ENCODE results near the gene ZNF544.
"Not testable (repeated sequence)": the region's sequence is repeated elsewhere in the genome, so short reads cannot be mapped to it uniquely, and the experiment has no call there.

The ZNF544 gene

DNA sequence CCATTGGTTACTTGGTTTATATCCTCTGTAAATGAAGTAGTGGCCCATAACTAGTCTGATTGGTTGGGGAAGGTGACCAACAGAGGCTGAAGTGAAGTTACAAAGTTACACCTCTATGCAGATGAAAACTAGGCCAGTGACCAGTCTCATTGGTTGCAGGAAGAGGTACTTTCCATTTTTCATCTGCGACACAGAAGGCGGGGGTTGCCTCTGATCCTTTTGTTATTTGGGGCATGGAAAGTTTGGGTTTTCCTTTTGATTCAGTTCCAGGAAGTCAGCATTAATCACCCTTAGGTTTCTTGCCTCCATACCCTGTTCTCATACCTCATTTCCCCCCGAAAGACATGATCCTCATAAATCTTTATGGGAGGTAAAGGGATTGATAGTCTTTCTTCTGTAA, 20.2 kb downstream of the ZNF544 start:
- in situ Hi-C loops (cut with HindIII; ENCODE audit: low sequenced_read_pairs) = no loop called here
- TF ChIP-seq, protein P1, sequence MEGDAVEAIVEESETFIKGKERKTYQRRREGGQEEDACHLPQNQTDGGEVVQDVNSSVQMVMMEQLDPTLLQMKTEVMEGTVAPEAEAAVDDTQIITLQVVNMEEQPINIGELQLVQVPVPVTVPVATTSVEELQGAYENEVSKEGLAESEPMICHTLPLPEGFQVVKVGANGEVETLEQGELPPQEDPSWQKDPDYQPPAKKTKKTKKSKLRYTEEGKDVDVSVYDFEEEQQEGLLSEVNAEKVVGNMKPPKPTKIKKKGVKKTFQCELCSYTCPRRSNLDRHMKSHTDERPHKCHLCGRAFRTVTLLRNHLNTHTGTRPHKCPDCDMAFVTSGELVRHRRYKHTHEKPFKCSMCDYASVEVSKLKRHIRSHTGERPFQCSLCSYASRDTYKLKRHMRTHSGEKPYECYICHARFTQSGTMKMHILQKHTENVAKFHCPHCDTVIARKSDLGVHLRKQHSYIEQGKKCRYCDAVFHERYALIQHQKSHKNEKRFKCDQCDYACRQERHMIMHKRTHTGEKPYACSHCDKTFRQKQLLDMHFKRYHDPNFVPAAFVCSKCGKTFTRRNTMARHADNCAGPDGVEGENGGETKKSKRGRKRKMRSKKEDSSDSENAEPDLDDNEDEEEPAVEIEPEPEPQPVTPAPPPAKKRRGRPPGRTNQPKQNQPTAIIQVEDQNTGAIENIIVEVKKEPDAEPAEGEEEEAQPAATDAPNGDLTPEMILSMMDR (IDR thresholded peaks at IDR 0.05; ENCODE audit: low read depth, low read length) = no peak
- no peak for DNase-seq (ENCODE audit: low read depth, low spot score)
- no peak overlapping the region for H3K4me3 ChIP-seq (ENCODE audit: low read depth, low read length)

GRCh38 chr19:58252102-58252685, 23.5 kb downstream of the ZNF544 start:
- in situ Hi-C loops (cut with HindIII; ENCODE audit: low sequenced_read_pairs) = no loop called here
- TF ChIP-seq, protein P1 (IDR thresholded peaks at IDR 0.05; ENCODE audit: low read depth, low read length) = no peak
- H3K4me3 ChIP-seq (ENCODE audit: low read depth, low read length) = no peak overlapping the region
- DNase-seq (ENCODE audit: low read depth, low spot score) = peak; percentile 42

- DNase-seq (ENCODE audit: low read depth, low spot score); H3K4me3 ChIP-seq (ENCODE audit: low read depth, low read length); in situ Hi-C loops (cut with HindIII; ENCODE audit: low sequenced_read_pairs): not testable (repeated sequence)
Measured at GRCh38 chr19:58258259-58258658, 29.5 kb downstream of the ZNF544 start.

DNA sequence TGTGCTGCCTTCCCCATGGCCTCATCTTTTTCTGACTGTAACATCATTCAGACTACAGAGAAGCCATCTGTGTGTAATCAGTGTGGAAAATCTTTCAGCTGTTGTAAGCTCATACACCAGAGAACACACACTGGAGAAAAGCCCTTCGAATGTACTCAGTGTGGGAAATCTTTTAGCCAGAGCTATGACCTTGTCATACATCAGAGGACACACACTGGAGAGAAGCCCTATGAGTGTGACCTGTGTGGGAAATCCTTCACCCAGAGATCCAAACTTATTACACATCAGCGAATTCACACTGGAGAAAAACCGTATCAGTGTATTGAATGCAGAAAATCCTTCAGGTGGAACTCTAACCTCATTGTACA, 32.9 kb downstream of the ZNF544 start:
- no peak overlapping the region for H3K4me3 ChIP-seq (ENCODE audit: low read depth, low read length)
- TF ChIP-seq, protein P1 (IDR thresholded peaks at IDR 0.05; ENCODE audit: low read depth, low read length) = no peak
- peak; percentile 8 for DNase-seq (ENCODE audit: low read depth, low spot score)
- in situ Hi-C loops (cut with HindIII; ENCODE audit: low sequenced_read_pairs) = no loop called here

GRCh38 chr19:58261968-58262921, 33.5 kb downstream of the ZNF544 start:
- TF ChIP-seq, protein P1 (IDR thresholded peaks at IDR 0.05; ENCODE audit: low read depth, low read length) = no peak
- H3K4me3 ChIP-seq (ENCODE audit: low read depth, low read length) = no peak overlapping the region
- in situ Hi-C loops (cut with HindIII; ENCODE audit: low sequenced_read_pairs) = no loop called here
- DNase-seq (ENCODE audit: low read depth, low spot score) = peak; percentile 9

- H3K4me3 ChIP-seq (ENCODE audit: low read depth, low read length) = no peak overlapping the region
- TF ChIP-seq, protein P1 (IDR thresholded peaks at IDR 0.05; ENCODE audit: low read depth, low read length) = no peak
- in situ Hi-C loops (cut with HindIII; ENCODE audit: low sequenced_read_pairs) = no loop called here
- no peak for DNase-seq (ENCODE audit: low read depth, low spot score)
Measured at GRCh38 chr19:58262922-58263296, 34.2 kb downstream of the ZNF544 start.

GRCh38 chr19:58265100-58265499, 36.4 kb downstream of the ZNF544 start:
- in situ Hi-C loops (cut with HindIII; ENCODE audit: low sequenced_read_pairs) = no loop called here
- no peak overlapping the region for H3K4me3 ChIP-seq (ENCODE audit: low read depth, low read length)
- DNase-seq (ENCODE audit: low read depth, low spot score) = no peak
- TF ChIP-seq, protein P1 (IDR thresholded peaks at IDR 0.05; ENCODE audit: low read depth, low read length) = no peak

Data from astrocyte of the spinal cord (primary cell).